HepG2 (cell line): ENCODE data around the gene FRMD1. TPM values are rescaled to one million over a fixed set of nuclear protein-coding genes. Genes with fewer than 3 reads are reported as not detected.

Source experiments
- DPF2 ChIP-seq: sonication (generic); formaldehyde crosslinking; IDR thresholded peaks from 2 replicates; pipeline ENCODE4 v1.4.0; 2020; ENCODE audit warnings: mild to moderate bottlenecking, low read depth, missing genetic modification reagents, borderline replicate concordance
- GTF2F1 ChIP-seq: fragments of 150-350 bp; IDR thresholded peaks from 2 replicates; pipeline ENCODE4 v1.6.1; 2014; ENCODE audit warnings: low read length
- HDAC2 ChIP-seq: sonication (generic); formaldehyde crosslinking; IDR thresholded peaks from 2 replicates; pipeline ENCODE4 v1.4.0; 2020; ENCODE audit warnings: missing genetic modification reagents
- KLF12 ChIP-seq: sonication (generic); formaldehyde crosslinking; IDR thresholded peaks from 2 replicates; pipeline ENCODE4 v1.4.0; 2020; ENCODE audit warnings: missing genetic modification reagents, borderline replicate concordance
- MED13 ChIP-seq: sonication (generic); formaldehyde crosslinking; IDR thresholded peaks from 2 replicates; pipeline ENCODE4 v1.5.0; 2020; ENCODE audit warnings: missing genetic modification reagents
- NFKB2 ChIP-seq: sonication (generic); formaldehyde crosslinking; IDR thresholded peaks from 2 replicates; pipeline ENCODE4 v1.4.0; 2020; ENCODE audit warnings: missing genetic modification reagents, borderline replicate concordance
- POLR2AphosphoS2 ChIP-seq: IDR thresholded peaks from 2 replicates; pipeline ENCODE4 v1.6.1; 2011; ENCODE audit warnings: low read depth, low read length, improper control_type of control experiment
- RARA ChIP-seq: IDR thresholded peaks from 2 replicates; pipeline ENCODE4 v1.6.1; 2016; ENCODE audit warnings: missing genetic modification reagents, missing compliant biosample characterization
- SATB2 ChIP-seq: sonication (generic); formaldehyde crosslinking; IDR thresholded peaks from 2 replicates; pipeline ENCODE4 v1.5.0; 2020; ENCODE audit warnings: missing genetic modification reagents
- TBX3 ChIP-seq: fragments of 450-650 bp; IDR thresholded peaks from 2 replicates; pipeline ENCODE4 v1.6.1; 2017; ENCODE audit warnings: antibody characterized with exemption, mild to moderate bottlenecking, inconsistent platforms, borderline replicate concordance
- TCF7L2 ChIP-seq: IDR thresholded peaks from 2 replicates; pipeline ENCODE4 v1.6.1; 2011; ENCODE audit warnings: mild to moderate bottlenecking, low read depth, low read length, moderate library complexity
- THYN1 ChIP-seq: sonication (generic); formaldehyde crosslinking; IDR thresholded peaks from 2 replicates; pipeline ENCODE4 v1.8.1; 2023; ENCODE audit warnings: low read depth, mild to moderate bottlenecking, moderate library complexity, missing genetic modification reagents, borderline replicate concordance
- ZBTB7B ChIP-seq: sonication (generic); formaldehyde crosslinking; IDR thresholded peaks from 2 replicates; pipeline ENCODE4 v1.4.0; 2020; ENCODE audit warnings: missing genetic modification reagents
- ZC3H4 ChIP-seq: sonication (generic); formaldehyde crosslinking; IDR thresholded peaks from 2 replicates; pipeline ENCODE4 v1.4.0; 2020; ENCODE audit warnings: missing genetic modification reagents, borderline replicate concordance
- ZNF234 ChIP-seq: sonication (generic); formaldehyde crosslinking; conservative IDR thresholded peaks from 2 replicates; pipeline ENCODE4 v1.5.1; 2020; ENCODE audit warnings: mild to moderate bottlenecking, missing genetic modification reagents
- ZNF282 ChIP-seq: fragments of 450-650 bp; IDR thresholded peaks from 2 replicates; pipeline ENCODE4 v1.6.1; 2018; ENCODE audit not compliant: partially characterized antibody
- ZNF331 ChIP-seq: sonication (generic); formaldehyde crosslinking; IDR thresholded peaks from 2 replicates; pipeline ENCODE4 v1.4.0; 2020; ENCODE audit warnings: missing genetic modification reagents
- ZNF614 ChIP-seq: IDR thresholded peaks from 2 replicates; pipeline ENCODE4 v1.6.1; 2018; ENCODE audit warnings: missing biosample characterization, missing genetic modification reagents, inconsistent platforms, borderline replicate concordance
- ZNF678 ChIP-seq: sonication (generic); formaldehyde crosslinking; IDR thresholded peaks from 2 replicates; pipeline ENCODE4 v1.4.0; 2020; ENCODE audit warnings: mild to moderate bottlenecking, missing genetic modification reagents
- ZNF839 ChIP-seq: sonication (generic); formaldehyde crosslinking; IDR thresholded peaks from 2 replicates; pipeline ENCODE4 v1.4.0; 2020; ENCODE audit warnings: missing genetic modification reagents, mild to moderate bottlenecking, borderline replicate concordance
- polyA plus RNA-seq, 8 experiments: library from polyadenylated mRNA; depleted of rRNA in 3 of 8; stranded (reverse) in 7 of 8; unstranded in 1 of 8; fragments of >200 nt; fragmentation: Illumina TruSeq in 4 of 8; extraction: Trizol in 4 of 8; gene quantifications; 2 replicates each; pipeline versions ENCODE4 v1.2.1 to v1.2.3, GENCODE V29; 2011 to 2016; ENCODE audit warnings: low read depth in 4 of 8, missing spikeins in 1 of 8, mixed read lengths in 1 of 8; ENCODE audit not compliant: insufficient read depth in 1 of 8
- total RNA-seq, 5 experiments: library from RNA; depleted of rRNA; stranded (reverse); fragments of >200 nt; fragmentation: Illumina TruSeq; extraction: Trizol; gene quantifications; 2 replicates each; pipeline ENCODE4 v1.2.3, GENCODE V29; 2016; ENCODE audit warnings: low read depth in 1 of 5
- TF ChIP-seq, protein P1 (sequence below): sonication (generic); formaldehyde crosslinking; IDR thresholded peaks from 2 replicates; pipeline ENCODE4 v1.4.0; 2020; ENCODE audit warnings: missing genetic modification reagents, borderline replicate concordance
- TF ChIP-seq, protein P2 (sequence below): sonication (generic); formaldehyde crosslinking; IDR thresholded peaks from 2 replicates; pipeline ENCODE4 v1.8.0; 2022; ENCODE audit warnings: low read depth, missing genetic modification reagents
- TF ChIP-seq, protein P3 (sequence below): sonication (generic); formaldehyde crosslinking; conservative IDR thresholded peaks from 2 replicates; pipeline ENCODE4 v1.8.0; 2022; ENCODE audit warnings: low read depth, missing genetic modification reagents

FRMD1 gene
- total and polyA plus RNA-seq, 2 of the 13 experiments (the other 11 are each of a cell fraction or from before 2014, with no cell fraction given), result 0.01 TPM; not detected in 1

DNA sequence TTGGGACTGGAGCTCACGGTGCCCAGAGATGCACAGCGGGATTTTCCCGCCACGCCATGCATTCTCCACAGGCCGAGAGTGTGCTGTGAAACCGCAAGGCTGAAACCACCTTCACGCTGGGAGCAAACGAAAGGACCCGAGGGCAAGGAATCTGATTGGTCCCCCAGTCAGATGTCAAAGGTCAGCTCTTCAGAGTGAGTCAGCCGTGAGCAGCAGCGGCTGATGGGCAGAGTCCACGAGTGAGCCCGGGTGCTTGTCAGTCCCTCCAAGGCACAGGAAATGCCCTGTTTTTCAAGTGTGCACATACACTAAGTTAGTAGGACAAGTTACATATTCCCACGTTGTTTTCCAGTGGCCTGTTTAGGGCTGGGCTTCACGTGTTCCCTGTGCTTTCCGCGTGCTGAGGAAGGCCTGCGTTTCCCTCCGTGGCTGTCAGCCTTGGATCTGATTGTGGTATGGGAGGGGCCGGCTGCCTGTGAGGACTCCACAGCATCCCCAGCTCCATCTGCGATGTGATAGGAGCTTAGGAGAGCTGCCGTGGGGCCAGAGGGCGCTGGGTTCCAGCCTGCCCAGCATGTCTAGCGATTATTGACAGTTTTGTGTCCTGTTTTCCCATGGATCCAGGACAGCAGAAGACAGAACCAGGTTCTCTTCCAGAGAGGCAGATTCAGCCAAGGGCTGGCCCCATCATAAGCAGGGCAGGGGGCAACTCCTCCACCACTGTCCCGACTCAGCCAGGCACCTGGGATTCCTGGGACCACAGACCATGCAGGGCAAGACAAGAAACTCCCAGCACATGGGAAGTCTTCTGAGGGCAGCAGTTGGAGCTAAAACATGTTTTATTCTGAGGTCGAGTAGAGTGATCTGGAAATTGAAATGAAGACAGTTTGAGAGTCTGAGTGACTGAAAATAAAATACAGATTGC lies 38.2 kb upstream of the FRMD1 start (continued):
- TF ChIP-seq HDAC2, result no peak
- no peak for TF ChIP-seq ZNF282
- TF ChIP-seq KLF12, result no peak
- TF ChIP-seq ZNF234 (CRISPR knock-in tag), result no peak
- 0 out of 2 replicates have a peak, but pooled peaks have one; percentile 63 for TF ChIP-seq NFKB2 (CRISPR knock-in tag)
- no peak for TF ChIP-seq ZBTB7B (CRISPR knock-in tag)
- no peak for TF ChIP-seq POLR2AphosphoS2
- TF ChIP-seq DPF2 (CRISPR knock-in tag), result no peak
- TF ChIP-seq ZNF614, result no peak
- no peak; the same call in 1 of the 2 replicates for TF ChIP-seq ZNF839 (CRISPR knock-in tag)
- no peak for TF ChIP-seq TCF7L2
- TF ChIP-seq, protein P1, sequence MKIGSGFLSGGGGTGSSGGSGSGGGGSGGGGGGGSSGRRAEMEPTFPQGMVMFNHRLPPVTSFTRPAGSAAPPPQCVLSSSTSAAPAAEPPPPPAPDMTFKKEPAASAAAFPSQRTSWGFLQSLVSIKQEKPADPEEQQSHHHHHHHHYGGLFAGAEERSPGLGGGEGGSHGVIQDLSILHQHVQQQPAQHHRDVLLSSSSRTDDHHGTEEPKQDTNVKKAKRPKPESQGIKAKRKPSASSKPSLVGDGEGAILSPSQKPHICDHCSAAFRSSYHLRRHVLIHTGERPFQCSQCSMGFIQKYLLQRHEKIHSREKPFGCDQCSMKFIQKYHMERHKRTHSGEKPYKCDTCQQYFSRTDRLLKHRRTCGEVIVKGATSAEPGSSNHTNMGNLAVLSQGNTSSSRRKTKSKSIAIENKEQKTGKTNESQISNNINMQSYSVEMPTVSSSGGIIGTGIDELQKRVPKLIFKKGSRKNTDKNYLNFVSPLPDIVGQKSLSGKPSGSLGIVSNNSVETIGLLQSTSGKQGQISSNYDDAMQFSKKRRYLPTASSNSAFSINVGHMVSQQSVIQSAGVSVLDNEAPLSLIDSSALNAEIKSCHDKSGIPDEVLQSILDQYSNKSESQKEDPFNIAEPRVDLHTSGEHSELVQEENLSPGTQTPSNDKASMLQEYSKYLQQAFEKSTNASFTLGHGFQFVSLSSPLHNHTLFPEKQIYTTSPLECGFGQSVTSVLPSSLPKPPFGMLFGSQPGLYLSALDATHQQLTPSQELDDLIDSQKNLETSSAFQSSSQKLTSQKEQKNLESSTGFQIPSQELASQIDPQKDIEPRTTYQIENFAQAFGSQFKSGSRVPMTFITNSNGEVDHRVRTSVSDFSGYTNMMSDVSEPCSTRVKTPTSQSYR (CRISPR knock-in tag), result no peak
- no peak for TF ChIP-seq TBX3
- TF ChIP-seq ZC3H4 (CRISPR knock-in tag), result no peak
- no peak for TF ChIP-seq THYN1 (CRISPR knock-in tag)
- TF ChIP-seq ZNF678 (CRISPR knock-in tag), result no peak
- TF ChIP-seq, protein P2, sequence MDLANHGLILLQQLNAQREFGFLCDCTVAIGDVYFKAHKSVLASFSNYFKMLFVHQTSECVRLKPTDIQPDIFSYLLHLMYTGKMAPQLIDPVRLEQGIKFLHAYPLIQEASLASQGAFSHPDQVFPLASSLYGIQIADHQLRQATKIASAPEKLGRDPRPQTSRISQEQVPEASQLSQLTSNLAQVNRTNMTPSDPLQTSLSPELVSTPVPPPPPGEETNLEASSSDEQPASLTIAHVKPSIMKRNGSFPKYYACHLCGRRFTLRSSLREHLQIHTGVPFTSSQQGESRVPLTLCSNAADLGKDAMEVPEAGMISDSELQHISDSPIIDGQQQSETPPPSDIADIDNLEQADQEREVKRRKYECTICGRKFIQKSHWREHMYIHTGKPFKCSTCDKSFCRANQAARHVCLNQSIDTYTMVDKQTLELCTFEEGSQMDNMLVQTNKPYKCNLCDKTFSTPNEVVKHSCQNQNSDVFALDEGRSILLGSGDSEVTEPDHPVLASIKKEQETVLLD (CRISPR knock-in tag), result no peak
- no peak for TF ChIP-seq GTF2F1
- no peak for TF ChIP-seq SATB2 (CRISPR knock-in tag)
- no peak for TF ChIP-seq RARA (CRISPR knock-in tag)
- no peak for TF ChIP-seq ZNF331
- TF ChIP-seq MED13 (CRISPR knock-in tag), result no peak
- TF ChIP-seq, protein P3, sequence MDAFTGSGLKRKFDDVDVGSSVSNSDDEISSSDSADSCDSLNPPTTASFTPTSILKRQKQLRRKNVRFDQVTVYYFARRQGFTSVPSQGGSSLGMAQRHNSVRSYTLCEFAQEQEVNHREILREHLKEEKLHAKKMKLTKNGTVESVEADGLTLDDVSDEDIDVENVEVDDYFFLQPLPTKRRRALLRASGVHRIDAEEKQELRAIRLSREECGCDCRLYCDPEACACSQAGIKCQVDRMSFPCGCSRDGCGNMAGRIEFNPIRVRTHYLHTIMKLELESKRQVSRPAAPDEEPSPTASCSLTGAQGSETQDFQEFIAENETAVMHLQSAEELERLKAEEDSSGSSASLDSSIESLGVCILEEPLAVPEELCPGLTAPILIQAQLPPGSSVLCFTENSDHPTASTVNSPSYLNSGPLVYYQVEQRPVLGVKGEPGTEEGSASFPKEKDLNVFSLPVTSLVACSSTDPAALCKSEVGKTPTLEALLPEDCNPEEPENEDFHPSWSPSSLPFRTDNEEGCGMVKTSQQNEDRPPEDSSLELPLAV (CRISPR knock-in tag), result no peak
